GM19463 (cell line): ENCODE measurements around the gene CD300H.
"Not testable (repeated sequence)": the region's sequence is repeated elsewhere in the genome, so short reads cannot be mapped to it uniquely, and the experiment has no call there.

Source experiments
- ATAC-seq: cut with Tn5 transposase; IDR thresholded peaks from one replicate; pipeline ENCODE4 v1.9.1; 2021; ENCODE audit warnings: mild to moderate bottlenecking, moderate library complexity; ENCODE audit not compliant: unreplicated experiment

Gene CD300H

GRCh38 chr17:74585711-74586110, 18.4 kb upstream of the CD300H start:
- ATAC-seq: no peak

- no peak for ATAC-seq
Measured at GRCh38 chr17:74584292-74585060, 17.2 kb upstream of the CD300H start.

GRCh38 chr17:74582633-74583032, 15.3 kb upstream of the CD300H start:
- no peak for ATAC-seq

GRCh38 chr17:74579900-74580299, 12.6 kb upstream of the CD300H start:
- no peak for ATAC-seq

GRCh38 chr17:74578979-74579378, 11.7 kb upstream of the CD300H start:
- ATAC-seq: no peak

GRCh38 chr17:74574489-74575142, 7.3 kb upstream of the CD300H start:
- no peak for ATAC-seq

GRCh38 chr17:74573635-74574034, 6.3 kb upstream of the CD300H start:
- ATAC-seq: not testable (repeated sequence)

GRCh38 chr17:74573169-74573568, 5.9 kb upstream of the CD300H start:
- no peak for ATAC-seq

GRCh38 chr17:74571621-74572270, 4.4 kb upstream of the CD300H start:
- ATAC-seq: no peak

GRCh38 chr17:74569020-74570003, 2.0 kb upstream of the CD300H start:
- ATAC-seq: no peak

GRCh38 chr17:74568106-74568873, 981 bp upstream of the CD300H start:
- no peak for ATAC-seq

GRCh38 chr17:74566132-74566753, 1.1 kb downstream of the CD300H start:
- ATAC-seq: no peak

GRCh38 chr17:74565126-74565525, 2.2 kb downstream of the CD300H start:
- no peak for ATAC-seq

- no peak for ATAC-seq
Measured at GRCh38 chr17:74563358-74563757, 4.0 kb downstream of the CD300H start.

GRCh38 chr17:74561586-74561985, 5.7 kb downstream of the CD300H start:
- no peak for ATAC-seq

- no peak for ATAC-seq
Measured at GRCh38 chr17:74558882-74559519, 8.3 kb downstream of the CD300H start.

GRCh38 chr17:74558402-74558801, 8.9 kb downstream of the CD300H start:
- not testable (repeated sequence) for ATAC-seq

GRCh38 chr17:74555427-74555940, 11.8 kb downstream of the CD300H start:
- no peak for ATAC-seq

- no peak for ATAC-seq
Measured at GRCh38 chr17:74554909-74555308, 12.4 kb downstream of the CD300H start.
